ENCODE results near the gene SLC26A9.
A peak's percentile ranks its signal among the peaks of the same experiment; 100 is the strongest.
"Not testable (repeated sequence)": the region's sequence is repeated elsewhere in the genome, so short reads cannot be mapped to it uniquely, and the experiment has no call there.

SLC26A9 gene

GRCh38 chr1:205927247-205927646, 16.0 kb downstream of the SLC26A9 start:
- FAIRE-seq (no peak), DNase-seq (ENCODE audit: low spot score) (no peak)

- DNase-seq (ENCODE audit: low spot score) (no peak), FAIRE-seq (no peak)
Measured at GRCh38 chr1:205926636-205927035, 16.6 kb downstream of the SLC26A9 start.

GRCh38 chr1:205926213-205926612, 17.0 kb downstream of the SLC26A9 start:
- FAIRE-seq (no peak), DNase-seq (ENCODE audit: low spot score) (no peak)

- peak; percentile 92 for FAIRE-seq
Measured at GRCh38 chr1:205925736-205926135, 17.5 kb downstream of the SLC26A9 start.

GRCh38 chr1:205924460-205924790, 18.8 kb downstream of the SLC26A9 start:
- no peak for FAIRE-seq
- DNase-seq (ENCODE audit: low spot score): no peak

More at GRCh38 chr1:205925736-205926135, 17.5 kb downstream of the SLC26A9 start:
- DNase-seq (ENCODE audit: low spot score): peak; percentile 92

GRCh38 chr1:205923651-205924459, 19.4 kb downstream of the SLC26A9 start:
- DNase-seq (ENCODE audit: low spot score) (no peak), FAIRE-seq (no peak)

GRCh38 chr1:205922806-205923205, 20.4 kb downstream of the SLC26A9 start:
- DNase-seq (ENCODE audit: low spot score): no peak
- no peak for FAIRE-seq

- FAIRE-seq: no peak
- no peak for DNase-seq (ENCODE audit: low spot score)
Measured at GRCh38 chr1:205922314-205922713, 20.9 kb downstream of the SLC26A9 start.

GRCh38 chr1:205921570-205921909, 21.7 kb downstream of the SLC26A9 start:
- no peak for DNase-seq (ENCODE audit: low spot score)
- no peak for FAIRE-seq

- FAIRE-seq: no peak
- no peak for DNase-seq (ENCODE audit: low spot score)
Measured at GRCh38 chr1:205920861-205921569, 22.2 kb downstream of the SLC26A9 start.

- no peak for FAIRE-seq
- no peak for DNase-seq (ENCODE audit: low spot score)
Measured at GRCh38 chr1:205920159-205920558, 23.1 kb downstream of the SLC26A9 start.

GRCh38 chr1:205918955-205919746, 24.1 kb downstream of the SLC26A9 start:
- FAIRE-seq: peak; percentile 46

GRCh38 chr1:205917466-205918238, 25.6 kb downstream of the SLC26A9 start:
- no peak for DNase-seq (ENCODE audit: low spot score)
- no peak for FAIRE-seq

More at GRCh38 chr1:205918955-205919746, 24.1 kb downstream of the SLC26A9 start:
- peak; percentile 77 for DNase-seq (ENCODE audit: low spot score)

GRCh38 chr1:205916541-205916940, 26.7 kb downstream of the SLC26A9 start:
- DNase-seq (ENCODE audit: low spot score): peak; percentile 29

GRCh38 chr1:205915354-205915990, 27.8 kb downstream of the SLC26A9 start:
- DNase-seq (ENCODE audit: low spot score) (no peak), FAIRE-seq (no peak)

More at GRCh38 chr1:205916541-205916940, 26.7 kb downstream of the SLC26A9 start:
- FAIRE-seq: no peak

GRCh38 chr1:205914730-205915129, 28.5 kb downstream of the SLC26A9 start:
- FAIRE-seq (no peak), DNase-seq (ENCODE audit: low spot score) (no peak)

- FAIRE-seq (no peak), DNase-seq (ENCODE audit: low spot score) (no peak)
Measured at GRCh38 chr1:205914155-205914507, 29.1 kb downstream of the SLC26A9 start.

GRCh38 chr1:205913451-205914154, 29.7 kb downstream of the SLC26A9 start:
- FAIRE-seq (peak; percentile 92), DNase-seq (ENCODE audit: low spot score) (peak; percentile 81)

- FAIRE-seq (no peak), DNase-seq (ENCODE audit: low spot score) (no peak)
Measured at GRCh38 chr1:205907794-205908193, 35.5 kb downstream of the SLC26A9 start.

- FAIRE-seq; DNase-seq (ENCODE audit: low spot score): not testable (repeated sequence)
Measured at GRCh38 chr1:205905095-205905494, 38.2 kb downstream of the SLC26A9 start.
